Prostate gland (tissue), 2 donors: ENCODE measurements around the gene SLC6A6.

Experiments
- POLR2A ChIP-seq: fragments of 450-650 bp; IDR thresholded peaks from one replicate; pipeline ENCODE4 v1.6.1; 2016; ENCODE audit warnings: antibody characterized with exemption, mild to moderate bottlenecking
- POLR2AphosphoS5 ChIP-seq: sonication (generic); formaldehyde crosslinking; IDR thresholded peaks from one replicate; pipeline ENCODE4 v1.6.1; 2017; ENCODE audit warnings: antibody characterized with exemption
- TF ChIP-seq, protein P1 (sequence below), 4 experiments: fragments of 200-600 bp in 2 of 4; fragments of 450-650 bp in 2 of 4; sonication (generic) in 2 of 4; IDR thresholded peaks; 1 replicate in 3 of 4; 2 replicates in 1 of 4; pipeline ENCODE4 v1.5.1; 2016 to 2019; ENCODE audit warnings: antibody characterized with exemption in 4 of 4, mild to moderate bottlenecking in 2 of 4, moderate library complexity in 2 of 4

DNA sequence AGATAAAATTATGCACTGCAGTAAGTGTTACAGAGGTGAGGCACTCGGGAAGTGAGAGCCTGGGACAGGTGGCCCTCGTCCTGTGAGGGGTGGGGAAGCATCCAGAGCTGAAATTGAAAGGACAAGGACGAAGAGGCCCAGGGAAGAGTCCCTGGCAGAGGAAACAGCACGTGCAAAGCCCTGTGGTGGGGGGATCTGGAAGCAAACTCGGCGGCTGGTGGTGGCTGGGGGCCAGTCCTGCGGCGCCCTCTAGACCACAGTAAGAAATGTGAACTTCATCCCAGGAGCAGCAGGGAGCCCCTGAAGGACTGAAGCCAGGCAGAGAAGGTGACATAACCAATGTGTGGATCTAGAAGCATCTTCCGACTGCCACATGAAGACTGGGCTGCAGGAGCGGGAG, 94.9 kb downstream of the SLC6A6 start:
- TF ChIP-seq, protein P1, sequence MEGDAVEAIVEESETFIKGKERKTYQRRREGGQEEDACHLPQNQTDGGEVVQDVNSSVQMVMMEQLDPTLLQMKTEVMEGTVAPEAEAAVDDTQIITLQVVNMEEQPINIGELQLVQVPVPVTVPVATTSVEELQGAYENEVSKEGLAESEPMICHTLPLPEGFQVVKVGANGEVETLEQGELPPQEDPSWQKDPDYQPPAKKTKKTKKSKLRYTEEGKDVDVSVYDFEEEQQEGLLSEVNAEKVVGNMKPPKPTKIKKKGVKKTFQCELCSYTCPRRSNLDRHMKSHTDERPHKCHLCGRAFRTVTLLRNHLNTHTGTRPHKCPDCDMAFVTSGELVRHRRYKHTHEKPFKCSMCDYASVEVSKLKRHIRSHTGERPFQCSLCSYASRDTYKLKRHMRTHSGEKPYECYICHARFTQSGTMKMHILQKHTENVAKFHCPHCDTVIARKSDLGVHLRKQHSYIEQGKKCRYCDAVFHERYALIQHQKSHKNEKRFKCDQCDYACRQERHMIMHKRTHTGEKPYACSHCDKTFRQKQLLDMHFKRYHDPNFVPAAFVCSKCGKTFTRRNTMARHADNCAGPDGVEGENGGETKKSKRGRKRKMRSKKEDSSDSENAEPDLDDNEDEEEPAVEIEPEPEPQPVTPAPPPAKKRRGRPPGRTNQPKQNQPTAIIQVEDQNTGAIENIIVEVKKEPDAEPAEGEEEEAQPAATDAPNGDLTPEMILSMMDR (IDR thresholded peaks at IDR 0.05), result no peak
- TF ChIP-seq POLR2AphosphoS5, result no peak
- no peak for TF ChIP-seq POLR2A
